Pancreas (tissue), 10 donors: ENCODE measurements around the gene PFKP. TPM values are rescaled to one million over a fixed set of nuclear protein-coding genes. Genes with fewer than 3 reads are reported as not detected.
A peak's percentile ranks its signal among the peaks of the same experiment; 100 is the strongest.

Source experiments
- ATAC-seq, 4 donors: fragments of 200-7000 bp; cut with Tn5 transposase; one replicate each; pipeline versions ENCODE4 v1.8.0 to v1.9.1; 2020; ENCODE audit warnings: mild to moderate bottlenecking in 4 of 4, moderate library complexity in 4 of 4
- DNase-seq, 6 donors: peaks; one replicate each; pipeline ENCODE4 v3.0.0-alpha.2; 2020
- FAIRE-seq: peaks from 2 replicates; lab custom pipeline; 2012; peaks lifted over from hg19 to GRCh38; lab: Jason Lieb, UNC
- H3K27ac ChIP-seq, 4 donors: fragments of 200-600 bp; sonication (generic); 1 replicate in 3 of 4; 2 replicates in 1 of 4; pipeline versions ENCODE4 v1.5.0 to v1.8.0; 2020
- H3K27me3 ChIP-seq, 4 donors: fragments of 200-600 bp; one replicate each; pipeline ENCODE4 v1.8.0; 2021
- H3K36me3 ChIP-seq, 3 donors: fragments of 200-600 bp; sonication (generic) in 1 of 3; one replicate each; pipeline versions ENCODE4 v1.5.0 to v1.8.0; 2020 to 2021
- H3K4me1 ChIP-seq, 3 donors: fragments of 200-600 bp; one replicate each; pipeline ENCODE4 v1.8.0; 2021
- H3K4me3 ChIP-seq, 4 donors: fragments of 200-600 bp; sonication (generic) in 2 of 4; one replicate each; pipeline versions ENCODE4 v1.5.0 to v1.8.0; 2020 to 2021
- H3K9me3 ChIP-seq, 4 donors: fragments of 200-600 bp; one replicate each; pipeline ENCODE4 v1.8.0; 2021
- WGBS, 2 donors: extraction: QIAGEN DNeasy Blood & Tissue Kit; methylation state at CpG; one replicate each; pipeline ENCODE4 v1.1.7; 2013; 5-methylcytosine and 5-hydroxymethylcytosine counted together
- intact Hi-C, 3 donors: fragments of 100-400 bp; cut with DNase I; formaldehyde crosslinking; loops; one replicate each; pipeline versions ENCODE4 v1.11.1 to v1.14.2; 2022
- polyA plus RNA-seq, 2 donors: library from polyadenylated mRNA; stranded (reverse); fragments of 200-250 nt; gene quantifications; one replicate each; pipeline ENCODE4 v1.2.3, GENCODE V29; 2013
- total RNA-seq, 6 donors: library from RNA; stranded (reverse); fragmentation: NEBNext Ultra II Directional in 4 of 6; extraction: Animal tissue kit (Norgen Biotek cat#: 25700) in 4 of 6; gene quantifications; one replicate each; pipeline versions ENCODE4 v1.2.1 to v1.2.4, GENCODE V29; 2021 to 2023
- TF ChIP-seq, protein P1 (sequence below), 4 donors: fragments of 200-600 bp; sonication (generic) in 3 of 4; IDR thresholded peaks; one replicate each; pipeline versions ENCODE4 v1.5.0 to v1.8.0; 2021; ENCODE audit warnings: antibody characterized with exemption in 4 of 4
- donor health status: healthy with polysubstance abuse.
- donor health status: DM: no; HTN: no; CAD: no; lungs with moderate emphysema.
- donor health status: DM: no; HTN: no; CAD: no.
- donor health status: control.
- donor health status: control.
- donor health status: Bipolar disorder and iron deficiency.
- donor health status: DM: yes; HTN: yes; CAD: no.
- donor health status: DM: no; HTN: no; CAD: no.
- donor health status: DM: no; HTN: no; CAD: no.
- donor health status: DM: yes; HTN: yes; CAD: no.

PFKP gene
- total and polyA plus RNA-seq, 8 donors = 6.8 to 32.5 (median 14.1) TPM

DNA sequence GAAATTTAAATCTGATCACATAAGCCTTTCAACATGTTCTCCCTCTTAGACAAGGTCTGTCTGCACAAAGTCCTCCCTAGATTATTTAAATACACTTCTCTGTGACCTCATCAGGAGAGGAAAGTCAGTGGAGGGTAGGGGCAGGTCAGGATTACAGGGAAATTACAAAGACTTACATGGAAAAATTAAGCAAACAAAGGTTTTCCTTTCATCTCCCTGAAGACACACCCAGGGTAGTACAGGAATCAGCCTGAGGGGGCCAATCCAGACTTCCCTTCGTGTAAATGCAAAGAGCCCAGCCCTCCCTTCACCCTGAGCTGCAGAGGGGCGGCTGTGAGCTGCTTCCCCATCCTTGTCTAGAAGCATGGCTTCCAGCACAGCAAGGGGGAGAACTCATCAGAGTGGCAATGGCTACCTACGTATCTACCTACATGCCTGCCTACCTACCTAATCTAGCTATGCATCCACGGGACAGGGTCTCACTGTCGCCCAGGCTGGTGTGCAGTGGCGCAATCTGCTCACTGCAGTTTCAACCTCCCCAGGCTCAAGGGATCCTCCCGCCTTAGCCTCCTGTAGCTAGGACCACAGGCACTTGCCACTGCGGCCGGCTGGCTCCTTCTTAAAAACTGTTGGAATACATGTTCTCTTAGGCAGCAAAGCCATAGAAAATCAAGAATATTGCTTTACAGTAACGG is 72.0 kb downstream of the PFKP start:
- FAIRE-seq (no peak), DNase-seq (no peak), ATAC-seq (no peak)
- peaks cover 3 to 71% (median 26%) of the 10 kb centered on the region in 3 donors for H3K36me3 ChIP-seq
- TF ChIP-seq, protein P1, sequence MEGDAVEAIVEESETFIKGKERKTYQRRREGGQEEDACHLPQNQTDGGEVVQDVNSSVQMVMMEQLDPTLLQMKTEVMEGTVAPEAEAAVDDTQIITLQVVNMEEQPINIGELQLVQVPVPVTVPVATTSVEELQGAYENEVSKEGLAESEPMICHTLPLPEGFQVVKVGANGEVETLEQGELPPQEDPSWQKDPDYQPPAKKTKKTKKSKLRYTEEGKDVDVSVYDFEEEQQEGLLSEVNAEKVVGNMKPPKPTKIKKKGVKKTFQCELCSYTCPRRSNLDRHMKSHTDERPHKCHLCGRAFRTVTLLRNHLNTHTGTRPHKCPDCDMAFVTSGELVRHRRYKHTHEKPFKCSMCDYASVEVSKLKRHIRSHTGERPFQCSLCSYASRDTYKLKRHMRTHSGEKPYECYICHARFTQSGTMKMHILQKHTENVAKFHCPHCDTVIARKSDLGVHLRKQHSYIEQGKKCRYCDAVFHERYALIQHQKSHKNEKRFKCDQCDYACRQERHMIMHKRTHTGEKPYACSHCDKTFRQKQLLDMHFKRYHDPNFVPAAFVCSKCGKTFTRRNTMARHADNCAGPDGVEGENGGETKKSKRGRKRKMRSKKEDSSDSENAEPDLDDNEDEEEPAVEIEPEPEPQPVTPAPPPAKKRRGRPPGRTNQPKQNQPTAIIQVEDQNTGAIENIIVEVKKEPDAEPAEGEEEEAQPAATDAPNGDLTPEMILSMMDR (IDR thresholded peaks at IDR 0.05) = no peak
- intact Hi-C loops = no loop called here
- 90 to 93% methylated on average over 10 of the region's 10 CpGs for WGBS, 2 donors
- no peak overlapping the region for H3K27ac ChIP-seq
- no peaks in the 10 kb centered on the region for H3K9me3 ChIP-seq
- no peak overlapping the region for H3K4me3 ChIP-seq
- H3K4me1 ChIP-seq = no peaks in the 10 kb centered on the region
- no peaks in the 10 kb centered on the region for H3K27me3 ChIP-seq

DNA sequence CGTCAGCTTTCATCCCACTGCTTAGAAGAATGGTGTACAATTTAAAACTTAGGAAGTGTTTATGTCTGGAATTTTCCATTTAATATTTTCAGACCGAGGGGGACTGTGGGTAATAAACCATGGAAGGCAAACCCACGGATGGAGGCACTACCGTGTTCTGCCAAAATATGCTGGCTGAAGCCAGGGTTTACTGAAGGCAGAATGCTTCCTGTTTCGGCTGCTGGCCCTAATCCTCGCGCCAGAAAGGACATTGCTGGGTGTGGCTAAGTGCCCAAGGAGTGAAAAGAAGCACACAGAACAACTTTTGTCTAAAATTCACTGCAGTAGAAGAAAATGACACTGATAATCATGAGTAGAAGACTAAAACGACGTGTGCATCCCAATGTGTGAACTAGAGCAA is 72.9 kb downstream of the PFKP start:
- Histone ChIP-seq H3K27me3 (no peaks in the 10 kb centered on the region), H3K4me3 (no peak overlapping the region), H3K27ac (no peak overlapping the region), H3K4me1 (no peaks in the 10 kb centered on the region), H3K36me3 (peaks cover 6 to 80% (median 26%) of the 10 kb centered on the region in 3 donors), H3K9me3 (no peaks in the 10 kb centered on the region)
- TF ChIP-seq, protein P1 (IDR thresholded peaks at IDR 0.05) = no peak
- ATAC-seq (no peak), DNase-seq (no peak), FAIRE-seq (no peak)
- WGBS, 2 donors = 86 to 92% methylated on average over 9 of the region's 9 CpGs
- intact Hi-C loops = no loop called here

DNA sequence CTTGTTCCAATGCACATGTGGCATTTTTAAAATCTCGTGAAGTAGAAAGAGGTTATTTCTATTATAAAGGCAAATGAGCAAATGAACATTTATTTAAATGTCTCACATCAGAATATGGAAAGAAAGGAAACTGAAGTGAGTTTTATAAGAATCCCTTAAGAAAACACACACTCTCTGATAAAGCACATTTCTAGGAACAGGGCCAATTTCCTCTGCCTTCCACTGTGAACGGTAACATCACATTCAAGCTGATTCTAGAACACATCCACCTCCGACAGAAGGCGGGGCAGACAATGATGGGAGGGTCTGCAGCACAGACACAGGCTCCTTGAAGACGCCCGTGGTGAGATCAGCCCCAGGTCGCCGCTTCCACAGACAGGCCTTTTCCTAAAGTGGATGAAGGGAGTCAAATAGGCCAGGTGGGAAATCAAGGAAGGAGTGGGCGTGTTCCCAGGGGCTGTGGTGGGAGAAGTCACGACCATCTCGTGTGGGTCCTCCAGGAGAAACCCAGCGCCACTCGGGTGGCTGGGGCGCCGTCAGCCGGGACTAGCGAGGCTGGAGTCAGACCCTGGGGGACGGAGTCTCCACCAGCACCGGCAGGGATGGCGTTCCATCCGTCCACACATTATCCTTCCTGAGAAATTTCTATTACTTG is 74.1 kb downstream of the PFKP start:
- no peak overlapping the region for H3K27ac ChIP-seq
- H3K4me3 ChIP-seq = no peak overlapping the region
- intact Hi-C loops = no loop called here
- H3K4me1 ChIP-seq = no peaks in the 10 kb centered on the region
- WGBS, 2 donors = 93 to 95% methylated on average over 21 of the region's 21 CpGs
- DNase-seq (no peak), FAIRE-seq (no peak), ATAC-seq (no peak)
- TF ChIP-seq, protein P1 (IDR thresholded peaks at IDR 0.05) = no peak
- no peaks in the 10 kb centered on the region for H3K9me3 ChIP-seq
- peaks cover 6 to 92% (median 32%) of the 10 kb centered on the region in 3 donors for H3K36me3 ChIP-seq
- H3K27me3 ChIP-seq = no peaks in the 10 kb centered on the region

DNA sequence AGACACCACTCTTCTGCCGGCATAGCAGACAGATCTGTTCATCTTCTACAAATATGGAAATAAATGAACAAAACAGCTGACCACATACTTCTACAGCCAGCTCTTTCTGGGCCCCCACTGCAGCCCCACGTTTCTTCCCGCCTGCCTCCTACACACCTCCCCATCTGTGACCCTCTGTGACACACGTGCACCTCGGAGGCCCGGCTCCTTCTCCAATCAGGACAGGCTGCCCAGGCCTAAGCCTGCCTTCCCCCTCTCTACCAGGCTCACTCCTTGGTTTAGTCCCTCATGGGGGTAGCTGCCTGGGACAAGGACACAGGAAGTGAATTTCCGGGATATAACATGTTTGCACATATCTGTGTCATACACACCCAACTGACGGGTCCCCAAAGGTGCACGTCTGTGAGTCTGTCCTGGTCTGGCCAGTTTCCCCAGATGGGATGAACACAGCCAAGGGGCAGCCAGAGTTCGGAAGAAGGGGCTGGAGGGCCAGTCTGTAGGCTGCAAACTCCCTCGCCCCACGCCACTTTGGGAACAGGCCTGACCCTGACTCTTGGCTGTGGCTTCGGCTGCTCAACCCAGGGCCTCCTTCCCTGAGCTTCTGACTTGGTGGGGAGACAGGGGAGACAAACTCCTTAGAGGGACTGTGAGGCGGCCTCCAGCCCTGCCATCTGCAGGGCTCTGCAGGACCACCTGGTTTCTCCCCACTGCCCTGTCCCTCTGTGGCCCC is 75.0 kb downstream of the PFKP start:
- Histone ChIP-seq H3K27ac (no peak overlapping the region), H3K4me3 (no peak overlapping the region), H3K27me3 (no peaks in the 10 kb centered on the region), H3K4me1 (no peaks in the 10 kb centered on the region), H3K9me3 (no peaks in the 10 kb centered on the region), H3K36me3 (peaks cover 6 to 94% (median 31%) of the 10 kb centered on the region in 3 donors)
- FAIRE-seq (no peak), ATAC-seq (no peak), DNase-seq (peak in 1 of 6 donors; percentile 30)
- 88 to 93% methylated on average over 14 of the region's 14 CpGs for WGBS, 2 donors
- TF ChIP-seq, protein P1 (IDR thresholded peaks at IDR 0.05) = no peak
- intact Hi-C loops = no loop called here
